Mammary epithelial cell (primary cell): ENCODE data around the gene WDR75.

ENCODE experiments used
- CTCF ChIP-seq, 2 donors: IDR thresholded peaks in 1 of 2; conservative IDR thresholded peaks in 1 of 2; 2 replicates each; pipeline ENCODE4 v1.5.1; 2011 to 2012; ENCODE audit warnings: inconsistent platforms in 2 of 2, low read length in 2 of 2, mild to moderate bottlenecking in 2 of 2, control low read depth in 1 of 2, low read depth in 1 of 2; ENCODE audit not compliant: insufficient read depth in 1 of 2; ENCODE audit errors: extremely low read depth in 1 of 2
- EZH2 ChIP-seq: IDR thresholded peaks from 2 replicates; pipeline ENCODE4 v1.6.1; 2012; ENCODE audit warnings: low read length, inconsistent platforms, borderline replicate concordance

DNA sequence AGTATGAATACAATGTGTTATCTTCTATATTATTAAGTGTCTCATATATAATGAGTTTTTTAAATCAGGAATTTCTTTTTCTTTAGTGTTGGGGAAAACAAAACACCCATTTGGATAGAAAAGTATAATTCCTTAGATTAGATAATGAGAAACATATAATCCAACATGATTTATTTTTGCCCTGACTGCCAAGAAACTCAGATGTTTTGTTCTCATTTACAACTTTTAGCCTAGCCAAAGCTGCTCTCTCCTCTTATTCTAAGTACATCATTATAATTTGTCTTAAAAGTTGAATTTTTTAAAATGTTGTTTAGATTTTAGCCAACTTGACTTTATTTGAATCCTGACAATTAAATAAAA is 70.7 kb downstream of the WDR75 start:
- TF ChIP-seq EZH2 (no peak), CTCF (conservative IDR thresholded peaks at IDR 0.05 in 1 of 2, IDR thresholded peaks at IDR 0.05 in 1 of 2; ENCODE audit: extremely low read depth in 1 of 2, insufficient read depth in 1 of 2, low read depth in 1 of 2, low read length in 2 of 2) (no peak)
